Muscle of arm (tissue), 12 donors: ENCODE measurements around the gene PXDN. TPM values are rescaled to one million over a fixed set of nuclear protein-coding genes. Genes with fewer than 3 reads are reported as not detected.
A peak's percentile ranks its signal among the peaks of the same experiment; 100 is the strongest.
"Not testable (repeated sequence)": the region's sequence is repeated elsewhere in the genome, so short reads cannot be mapped to it uniquely, and the experiment has no call there.

Experiments
- DNase-seq: peaks from one replicate; pipeline ENCODE4 v3.0.0-alpha.2; 2013
- polyA plus RNA-seq, 12 donors: library from polyadenylated mRNA; unstranded; fragments of 120-200 nt; gene quantifications; one replicate each; pipeline ENCODE4 v1.2.1, GENCODE V29; 2013; ENCODE audit not compliant: insufficient read length in 12 of 12

PXDN gene
- polyA plus RNA-seq, 12 donors = 130 to 264 (median 161) TPM

- no peak for DNase-seq
Measured at GRCh38 chr2:1780693-1781092, 36.4 kb upstream of the PXDN start.

DNA sequence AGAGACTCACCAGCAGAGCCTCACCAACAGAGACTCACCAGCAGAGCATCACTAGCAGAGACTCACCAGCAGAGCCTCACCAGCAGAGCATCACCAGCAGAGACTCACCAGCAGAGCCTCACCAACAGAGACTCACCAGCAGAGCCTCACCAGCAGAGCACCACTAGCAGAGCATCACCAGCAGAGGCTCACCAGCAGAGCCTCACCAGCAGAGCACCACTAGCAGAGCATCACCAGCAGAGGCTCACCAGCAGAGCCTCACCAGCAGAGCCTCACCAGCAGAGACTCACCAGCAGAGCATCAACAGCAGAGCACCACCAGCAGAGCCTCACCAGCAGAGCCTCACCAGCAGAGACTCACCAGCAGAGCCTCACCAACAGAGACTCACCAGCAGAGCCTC is 35.7 kb upstream of the PXDN start:
- not testable (repeated sequence) for DNase-seq

DNA sequence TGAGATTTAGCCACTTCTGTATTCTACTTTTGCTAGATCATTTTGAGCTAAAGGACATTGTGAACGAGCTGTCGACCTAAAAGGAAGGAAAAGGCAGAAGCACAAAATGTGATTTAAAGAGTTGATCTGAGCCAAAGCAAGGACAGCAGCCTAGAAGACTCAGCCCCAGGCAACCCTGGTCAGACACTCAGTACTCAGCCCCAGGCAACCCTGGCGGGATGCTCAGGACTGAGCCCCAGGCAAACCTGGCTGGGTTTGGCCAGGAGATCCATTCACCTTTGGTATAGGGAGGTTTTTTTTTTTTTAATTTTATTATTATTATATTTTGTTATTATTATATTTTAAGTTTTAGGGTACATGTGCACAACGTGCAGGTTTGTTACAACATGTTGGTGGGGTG is 34.3 kb upstream of the PXDN start:
- no peak for DNase-seq

- no peak for DNase-seq
Measured at GRCh38 chr2:1777781-1778180, 33.5 kb upstream of the PXDN start.

GRCh38 chr2:1777156-1777555 is 32.8 kb upstream of the PXDN start:
- DNase-seq = no peak

- no peak for DNase-seq
Measured at GRCh38 chr2:1775511-1776035, 31.3 kb upstream of the PXDN start.

GRCh38 chr2:1774929-1775328 is 30.6 kb upstream of the PXDN start:
- no peak for DNase-seq

DNA sequence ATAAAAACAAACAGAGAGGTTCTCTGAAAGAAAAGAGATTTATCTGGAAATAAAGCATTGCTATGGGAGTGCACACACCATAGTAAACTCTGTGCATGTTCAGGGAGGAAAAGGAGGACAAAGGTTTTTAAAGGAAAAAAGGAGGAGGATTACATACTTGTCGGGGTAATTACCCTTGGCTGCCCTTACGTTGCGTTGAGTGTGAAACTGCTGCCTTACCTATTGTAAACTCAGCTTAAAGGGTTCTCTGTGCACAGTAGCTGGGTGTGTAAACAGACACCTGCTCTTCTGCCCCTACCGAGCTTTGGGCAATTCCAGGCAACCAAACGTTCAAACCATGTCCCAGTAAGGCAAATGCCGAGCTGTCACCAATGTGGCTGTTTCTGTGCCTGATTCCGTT is 29.6 kb upstream of the PXDN start:
- no peak for DNase-seq

DNA sequence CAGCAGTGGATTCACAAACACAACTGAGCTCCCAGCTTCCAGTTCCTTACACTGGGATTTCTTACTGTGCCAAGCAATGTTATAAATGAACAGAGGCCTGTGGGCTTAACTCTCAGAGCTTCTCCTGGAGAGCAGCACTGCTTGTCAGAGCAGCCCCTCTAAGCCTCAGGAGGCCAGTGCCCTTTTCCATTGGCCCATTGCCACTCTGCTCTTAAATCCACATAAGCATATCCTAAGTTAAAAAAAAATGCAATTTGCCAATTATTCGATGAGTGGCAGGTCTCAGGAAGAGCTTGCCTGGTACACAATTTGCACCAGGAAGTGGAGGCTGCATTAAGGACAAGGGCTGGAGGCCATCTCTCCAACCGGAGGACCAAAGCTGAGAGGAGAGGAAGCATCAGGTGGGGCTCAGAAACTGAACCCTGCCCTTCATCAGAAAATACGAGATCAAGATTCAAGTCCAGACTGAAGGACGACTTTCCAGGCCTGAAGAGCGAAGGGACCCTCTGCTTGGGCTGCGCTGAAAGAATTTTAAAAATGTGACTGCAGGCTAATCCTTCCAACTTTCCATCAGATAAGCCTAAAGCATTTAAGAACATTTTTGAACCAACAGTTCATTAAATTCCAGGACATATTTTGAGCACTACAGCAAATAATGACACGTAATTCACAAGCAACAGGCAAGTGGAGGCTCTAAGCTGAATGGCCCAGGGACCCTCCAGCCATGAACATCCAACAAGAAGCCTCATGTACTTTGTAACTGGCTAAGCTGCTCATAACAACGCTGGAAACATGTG is 28.4 kb upstream of the PXDN start:
- DNase-seq = no peak

DNA sequence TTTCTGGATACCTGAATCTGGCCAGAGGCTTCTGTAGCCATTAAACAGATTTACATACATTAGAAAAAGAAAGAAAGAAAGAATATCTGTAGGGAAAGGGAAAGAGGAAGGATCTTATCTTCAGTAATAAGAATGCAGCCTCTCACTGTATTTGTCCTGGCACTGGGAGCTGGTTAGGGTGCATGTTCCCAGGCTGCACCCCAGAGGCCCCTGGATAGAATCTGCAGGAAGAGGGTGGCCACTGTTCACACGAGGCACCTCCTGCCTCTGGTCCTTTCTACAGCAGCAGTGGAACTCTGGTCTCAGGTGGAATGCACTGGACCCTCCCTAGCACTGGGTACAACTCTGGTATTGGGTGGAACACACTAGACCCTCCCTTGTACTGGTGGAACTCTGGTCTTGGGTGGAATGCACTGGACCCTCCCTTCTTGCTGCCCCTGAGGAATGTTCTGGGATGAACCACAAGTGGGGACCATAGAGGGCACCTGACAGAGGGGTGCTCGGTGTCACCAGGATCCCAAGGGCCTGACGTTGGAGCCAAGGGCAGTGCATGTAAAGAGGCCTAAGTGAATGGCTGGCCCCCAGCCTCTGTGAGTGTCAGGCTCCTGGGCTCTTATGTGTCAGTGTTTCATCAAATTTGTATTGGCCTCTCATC is 27.4 kb upstream of the PXDN start:
- DNase-seq = no peak

- DNase-seq = no peak
Measured at GRCh38 chr2:1770566-1771380, 26.5 kb upstream of the PXDN start.

GRCh38 chr2:1769703-1770422 is 25.5 kb upstream of the PXDN start:
- DNase-seq = peak; percentile 22

GRCh38 chr2:1767939-1768691 is 23.8 kb upstream of the PXDN start:
- no peak for DNase-seq

- DNase-seq = no peak
Measured at GRCh38 chr2:1766851-1767811, 22.8 kb upstream of the PXDN start.

DNA sequence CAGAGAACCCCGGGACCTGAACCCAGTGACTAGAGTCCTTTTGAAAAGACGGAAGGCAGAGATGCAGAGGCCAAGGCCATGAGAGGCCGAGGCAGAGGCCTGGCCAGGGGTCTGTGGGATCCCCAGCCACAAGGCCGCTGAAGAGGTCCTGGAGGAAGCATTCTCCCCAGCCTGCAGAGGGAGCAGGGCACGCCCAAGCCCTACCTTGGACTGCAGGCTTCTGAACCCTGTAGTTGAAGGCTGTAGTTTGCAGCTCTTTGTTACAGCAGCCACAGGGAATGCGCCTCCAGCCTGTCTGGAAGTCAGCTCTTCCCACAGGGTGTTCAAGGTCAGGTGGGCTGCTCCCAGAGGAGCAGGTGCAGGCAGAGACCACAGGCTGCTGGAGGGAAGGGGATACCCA is 22.1 kb upstream of the PXDN start:
- no peak for DNase-seq

GRCh38 chr2:1765201-1765600 is 20.9 kb upstream of the PXDN start:
- DNase-seq = not testable (repeated sequence)

- DNase-seq = no peak
Measured at GRCh38 chr2:1759611-1759930, 15.3 kb upstream of the PXDN start.

DNA sequence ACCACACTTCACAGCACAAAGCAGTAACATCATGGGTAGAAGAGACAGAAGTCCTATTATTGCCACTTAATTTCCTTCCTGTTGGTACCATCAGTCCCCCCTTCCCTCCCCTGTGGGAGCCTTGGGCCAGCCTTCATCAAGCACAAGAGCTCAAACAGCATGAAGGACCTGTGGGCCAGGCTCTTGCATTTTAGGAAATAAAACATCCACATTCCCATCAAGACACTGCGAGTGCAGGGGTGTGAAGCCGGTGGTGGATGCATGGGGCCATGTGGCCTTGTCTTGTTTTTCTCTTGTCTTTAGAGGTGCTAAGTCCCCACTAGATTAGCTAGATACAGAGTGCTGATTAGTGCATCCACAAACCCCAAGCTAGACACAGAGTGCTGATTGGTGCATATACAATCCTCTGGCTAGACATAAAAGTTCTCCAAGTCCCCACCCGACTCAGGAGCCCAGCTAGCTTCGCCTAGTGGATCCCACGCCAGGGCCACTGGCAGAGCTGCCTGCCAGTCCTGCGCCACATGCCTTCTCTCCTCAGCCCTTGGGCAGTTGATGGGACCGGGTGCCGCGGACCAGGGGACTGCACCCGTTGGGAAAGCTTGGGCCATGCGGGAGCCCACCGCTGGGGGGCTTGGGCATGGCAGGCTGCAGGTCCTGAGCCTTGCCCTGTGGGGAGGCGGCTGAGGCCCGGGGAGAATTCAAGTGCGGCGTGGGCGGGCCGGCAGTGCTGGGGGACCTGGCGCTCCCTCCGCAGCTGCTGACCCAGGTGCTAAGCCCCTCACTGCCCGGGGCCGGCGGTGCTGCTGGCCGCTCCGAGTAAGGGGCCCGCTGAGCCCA is 14.7 kb upstream of the PXDN start:
- DNase-seq = no peak

- DNase-seq = no peak
Measured at GRCh38 chr2:1758171-1758570, 13.9 kb upstream of the PXDN start.
